ENCODE data around the gene COL23A1. TPM values are rescaled to one million over a fixed set of nuclear protein-coding genes. Genes with fewer than 3 reads are reported as not detected.

Gene COL23A1
- total and polyA plus RNA-seq, 2 of the 13 experiments (the other 11 are each of a cell fraction or from before 2014, with no cell fraction given), result not detected

GRCh38 chr5:178285399-178286225 is 304.6 kb downstream of the COL23A1 start (continued):
- TF ChIP-seq REST (IDR thresholded peaks at IDR 0.05; ENCODE audit: borderline replicate concordance in 1 of 2, low read depth in 1 of 2, low read length in 2 of 2), result no peak
- no peak for TF ChIP-seq ZSCAN9 (CRISPR knock-in tag; IDR thresholded peaks at IDR 0.05; ENCODE audit: borderline replicate concordance)
- no peak for TF ChIP-seq TBP (CRISPR knock-in tag; IDR thresholded peaks at IDR 0.05)
- TF ChIP-seq GLMP (CRISPR knock-in tag; IDR thresholded peaks at IDR 0.05; ENCODE audit: borderline replicate concordance), result no peak
- TF ChIP-seq ZNF101 (CRISPR knock-in tag; IDR thresholded peaks at IDR 0.05; ENCODE audit: borderline replicate concordance, low read depth), result no peak
- TF ChIP-seq MBD4 (IDR thresholded peaks at IDR 0.05; ENCODE audit: borderline replicate concordance, low read length), result no peak
- no peak for TF ChIP-seq ZNF878 (CRISPR knock-in tag; IDR thresholded peaks at IDR 0.05)
- no peak for TF ChIP-seq ZNF333 (CRISPR knock-in tag; IDR thresholded peaks at IDR 0.05; ENCODE audit: borderline replicate concordance)
- no peak for TF ChIP-seq FOXO4 (CRISPR knock-in tag; conservative IDR thresholded peaks at IDR 0.05)
- TF ChIP-seq NONO (IDR thresholded peaks at IDR 0.05), result no peak
- TF ChIP-seq NONO (CRISPR knock-in tag; conservative IDR thresholded peaks at IDR 0.05), result no peak
